Calu3 (cell line): ENCODE data around the gene CTNNAL1. TPM values are rescaled to one million over a fixed set of nuclear protein-coding genes. Genes with fewer than 3 reads are reported as not detected.

Experiments
- BruUV-seq: library from RNA; stranded (reverse); fragments of 400-500 nt; replicated peaks from 2 replicates; lab custom pipeline; 2021; lab: Mats Ljungman, UMichigan
- CTCF ChIA-PET: fragments of 300-600 bp; sonication (Branson Sonifier 250); formaldehyde crosslinking; loops from one replicate; lab custom pipeline; 2022; ENCODE audit warnings: antibody characterized with exemption; lab: Charles Lee
- DNase-seq: peaks from one replicate; pipeline ENCODE4 v3.0.0; 2022
- H3K27ac Mint-ChIP-seq: one replicate; pipeline ENCODE4 v1.8.0; 2022; ENCODE audit warnings: mixed read lengths; ENCODE audit not compliant: unreplicated experiment
- H3K27me3 Mint-ChIP-seq: one replicate; pipeline ENCODE4 v1.8.0; 2022; ENCODE audit warnings: mixed read lengths; ENCODE audit not compliant: unreplicated experiment
- H3K36me3 Mint-ChIP-seq: one replicate; pipeline ENCODE4 v1.8.0; 2022; ENCODE audit warnings: mild to moderate bottlenecking, moderate library complexity, mixed read lengths; ENCODE audit not compliant: insufficient read depth, unreplicated experiment
- H3K4me1 Mint-ChIP-seq: one replicate; pipeline ENCODE4 v1.8.0; 2022; ENCODE audit warnings: mild to moderate bottlenecking, low read depth, mixed read lengths; ENCODE audit not compliant: unreplicated experiment
- H3K4me3 Mint-ChIP-seq: one replicate; pipeline ENCODE4 v1.8.0; 2022; ENCODE audit warnings: mild to moderate bottlenecking, low read depth, moderate library complexity, mixed read lengths; ENCODE audit not compliant: unreplicated experiment
- H3K9me3 Mint-ChIP-seq: one replicate; pipeline ENCODE4 v1.8.0; 2022; ENCODE audit warnings: low read depth, mixed read lengths; ENCODE audit not compliant: unreplicated experiment
- intact Hi-C: fragments of 100-400 bp; cut with micrococcal nuclease; formaldehyde crosslinking; loops from one replicate; pipeline ENCODE4 v1.10.0; 2022; ENCODE audit not compliant: unreplicated experiment
- total RNA-seq: library from RNA; stranded (reverse); gene quantifications from 2 replicates; pipeline ENCODE4 v1.2.3, GENCODE V29; 2022
- TF ChIP-seq, protein P1 (sequence below): fragments of 200-600 bp; IDR thresholded peaks from one replicate; pipeline ENCODE4 v1.8.0; 2022; ENCODE audit warnings: antibody characterized with exemption; ENCODE audit not compliant: unreplicated experiment

CTNNAL1 gene
- total RNA-seq, 1 experiment from 2014 or later: 20.6 TPM

DNA sequence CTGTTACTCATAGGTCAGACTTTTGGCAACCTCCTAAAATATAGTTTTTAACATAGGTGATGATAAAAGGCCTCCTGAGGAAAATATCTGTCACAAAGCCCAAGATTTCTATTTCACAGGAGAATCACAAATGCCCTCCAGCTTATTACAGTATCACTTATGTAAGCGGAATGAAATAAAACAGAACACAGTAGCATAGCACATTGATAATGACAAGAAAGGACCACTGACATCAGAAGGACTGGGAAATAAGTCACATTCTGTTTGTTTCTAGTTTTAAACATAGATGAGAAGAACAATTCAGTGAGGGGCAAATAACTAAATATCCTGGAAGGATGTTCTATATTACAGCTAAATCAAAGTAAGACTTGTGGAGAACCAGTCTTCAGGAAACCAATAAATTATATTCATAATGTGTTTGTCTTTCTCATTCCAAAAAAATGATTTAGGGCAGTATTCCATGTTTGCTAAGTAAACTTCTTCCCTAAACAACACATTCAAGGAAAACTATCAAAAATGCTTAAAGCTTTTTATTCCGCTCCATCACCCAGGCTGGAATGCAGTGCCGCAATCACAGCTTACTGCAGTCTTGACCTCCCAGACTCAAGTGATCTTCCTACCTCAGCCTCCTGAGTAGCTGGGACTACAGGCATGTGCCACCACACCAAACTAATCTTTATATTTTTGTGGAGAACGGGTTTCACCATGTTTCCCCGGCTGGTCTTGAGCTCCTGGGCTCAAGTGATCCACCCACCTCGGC, 20.8 kb upstream of the CTNNAL1 start:
- Mint-ChIP-seq H3K9me3 (no peaks in the 10 kb centered on the region), H3K4me1 (peaks cover 30% of the 10 kb centered on the region), H3K27ac (no peak overlapping the region), H3K27me3 (no peaks in the 10 kb centered on the region), H3K4me3 (no peak overlapping the region), H3K36me3 (peaks cover 11% of the 10 kb centered on the region)
- no TSS peak for BruUV-seq
- TF ChIP-seq, protein P1, sequence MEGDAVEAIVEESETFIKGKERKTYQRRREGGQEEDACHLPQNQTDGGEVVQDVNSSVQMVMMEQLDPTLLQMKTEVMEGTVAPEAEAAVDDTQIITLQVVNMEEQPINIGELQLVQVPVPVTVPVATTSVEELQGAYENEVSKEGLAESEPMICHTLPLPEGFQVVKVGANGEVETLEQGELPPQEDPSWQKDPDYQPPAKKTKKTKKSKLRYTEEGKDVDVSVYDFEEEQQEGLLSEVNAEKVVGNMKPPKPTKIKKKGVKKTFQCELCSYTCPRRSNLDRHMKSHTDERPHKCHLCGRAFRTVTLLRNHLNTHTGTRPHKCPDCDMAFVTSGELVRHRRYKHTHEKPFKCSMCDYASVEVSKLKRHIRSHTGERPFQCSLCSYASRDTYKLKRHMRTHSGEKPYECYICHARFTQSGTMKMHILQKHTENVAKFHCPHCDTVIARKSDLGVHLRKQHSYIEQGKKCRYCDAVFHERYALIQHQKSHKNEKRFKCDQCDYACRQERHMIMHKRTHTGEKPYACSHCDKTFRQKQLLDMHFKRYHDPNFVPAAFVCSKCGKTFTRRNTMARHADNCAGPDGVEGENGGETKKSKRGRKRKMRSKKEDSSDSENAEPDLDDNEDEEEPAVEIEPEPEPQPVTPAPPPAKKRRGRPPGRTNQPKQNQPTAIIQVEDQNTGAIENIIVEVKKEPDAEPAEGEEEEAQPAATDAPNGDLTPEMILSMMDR: no peak
- DNase-seq: no peak
- intact Hi-C loops: loop anchor here (10.0 kb wide), 1 partner anchor 281 kb away; no protein-coding TSS in a partner anchor
- CTCF ChIA-PET: no interaction called here

DNA sequence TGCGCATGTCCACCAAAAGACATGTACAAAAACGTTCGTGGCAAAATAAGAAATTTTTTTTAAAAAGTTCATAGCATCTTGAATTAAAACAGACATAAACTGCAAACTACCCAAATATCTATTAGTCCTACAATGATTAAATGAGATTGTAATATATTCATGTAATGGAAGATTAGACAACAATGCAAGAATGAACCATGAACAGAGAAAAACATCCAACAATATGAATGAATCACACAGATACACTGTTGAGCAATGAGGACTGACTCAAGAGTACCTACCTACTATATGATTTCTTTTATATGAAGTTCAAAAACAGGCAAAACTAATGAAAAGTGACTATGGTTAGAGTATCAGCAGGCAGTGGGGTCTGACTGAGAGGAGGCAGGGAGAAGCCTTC, 17.9 kb upstream of the CTNNAL1 start:
- Mint-ChIP-seq H3K36me3 (peaks cover 6% of the 10 kb centered on the region), H3K27me3 (no peaks in the 10 kb centered on the region), H3K9me3 (no peaks in the 10 kb centered on the region), H3K4me3 (no peak overlapping the region), H3K27ac (no peak overlapping the region), H3K4me1 (peaks cover 2% of the 10 kb centered on the region)
- intact Hi-C loops: loop anchor here (10.0 kb wide), 1 partner anchor 284 kb away; no protein-coding TSS in a partner anchor
- no TSS peak for BruUV-seq
- no peak for DNase-seq
- CTCF ChIA-PET: no interaction called here
- TF ChIP-seq, protein P1: no peak

DNA sequence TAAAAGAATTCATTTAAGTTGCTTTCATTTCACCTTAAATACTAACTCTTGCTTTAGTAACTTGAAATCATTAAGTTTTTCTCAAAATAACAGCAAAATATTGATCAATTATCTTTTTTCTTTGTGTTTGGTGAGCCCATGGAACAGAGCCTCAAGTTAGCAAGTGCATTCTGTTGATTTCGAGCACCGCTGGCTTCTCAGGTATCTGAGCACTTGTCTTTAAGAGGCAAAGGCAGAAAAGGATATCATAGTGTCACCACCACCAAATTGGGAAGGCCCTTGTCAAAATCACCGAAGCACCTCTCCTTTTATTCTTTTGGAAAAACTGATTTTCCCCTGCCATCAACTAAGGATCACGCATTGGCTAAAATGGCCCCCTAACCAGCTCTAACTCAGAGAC, 17.1 kb upstream of the CTNNAL1 start:
- Mint-ChIP-seq H3K27ac (no peak overlapping the region), H3K36me3 (peaks cover 5% of the 10 kb centered on the region), H3K4me3 (no peak overlapping the region), H3K4me1 (no peaks in the 10 kb centered on the region), H3K27me3 (no peaks in the 10 kb centered on the region), H3K9me3 (no peaks in the 10 kb centered on the region)
- CTCF ChIA-PET: no interaction called here
- no TSS peak for BruUV-seq
- no peak for DNase-seq
- TF ChIP-seq, protein P1: no peak
- intact Hi-C loops: loop anchor here (10.0 kb wide), 1 partner anchor 284 kb away; no protein-coding TSS in a partner anchor

DNA sequence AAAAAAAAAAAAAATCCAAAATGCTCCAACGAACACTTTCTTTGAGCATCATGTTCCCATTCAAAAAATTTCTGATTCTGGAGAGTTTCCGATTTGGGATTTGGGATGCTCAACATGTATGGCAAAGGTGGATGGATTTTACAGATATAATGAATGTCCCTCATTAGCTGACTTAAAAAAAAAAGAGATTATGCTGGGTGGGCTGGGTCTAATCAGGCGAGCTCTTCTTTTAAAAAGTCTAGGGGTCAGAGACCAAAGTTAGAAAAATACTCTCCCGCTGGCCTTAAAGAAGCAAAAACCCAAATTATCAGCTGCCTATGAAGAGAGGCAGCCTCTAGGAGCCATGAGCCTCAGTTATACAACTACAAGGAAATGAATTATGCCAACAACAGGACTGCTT, 15.2 kb upstream of the CTNNAL1 start:
- H3K27me3 Mint-ChIP-seq: no peaks in the 10 kb centered on the region
- peaks cover 5% of the 10 kb centered on the region for H3K36me3 Mint-ChIP-seq
- no peak for DNase-seq
- intact Hi-C loops: no loop called here
- CTCF ChIA-PET: no interaction called here
- no peak overlapping the region for H3K4me3 Mint-ChIP-seq
- no peak overlapping the region for H3K27ac Mint-ChIP-seq
- no peaks in the 10 kb centered on the region for H3K4me1 Mint-ChIP-seq
- H3K9me3 Mint-ChIP-seq: no peaks in the 10 kb centered on the region
- no TSS peak for BruUV-seq
- TF ChIP-seq, protein P1: no peak
